HepG2 (cell line): ENCODE results near the gene U2AF1L4. TPM values are rescaled to one million over a fixed set of nuclear protein-coding genes. Genes with fewer than 3 reads are reported as not detected.

Source experiments
- CENPX ChIP-seq: sonication (generic); formaldehyde crosslinking; IDR thresholded peaks from 2 replicates; pipeline ENCODE4 v1.9.0; 2021; ENCODE audit warnings: mild to moderate bottlenecking, missing genetic modification reagents, moderate library complexity
- GFI1 ChIP-seq: sonication (generic); formaldehyde crosslinking; IDR thresholded peaks from 2 replicates; pipeline ENCODE4 v1.5.0; 2020; ENCODE audit warnings: missing genetic modification reagents, mild to moderate bottlenecking, borderline replicate concordance
- MEIS2 ChIP-seq: sonication (generic); formaldehyde crosslinking; IDR thresholded peaks from 2 replicates; pipeline ENCODE4 v1.9.0; 2021; ENCODE audit warnings: mild to moderate bottlenecking, missing genetic modification reagents
- MTA3 ChIP-seq: sonication (generic); formaldehyde crosslinking; IDR thresholded peaks from 2 replicates; pipeline ENCODE4 v1.4.0; 2020; ENCODE audit warnings: missing genetic modification reagents
- NFIC ChIP-seq: IDR thresholded peaks from 2 replicates; pipeline ENCODE4 v1.6.1; 2012; ENCODE audit warnings: mild to moderate bottlenecking, low read length, inconsistent platforms
- PCBP2 ChIP-seq: fragments of 200-400 bp; formaldehyde crosslinking; optimal IDR thresholded peaks from 2 replicates; pipeline ENCODE3; 2018; ENCODE audit warnings: low read length, low read depth; ENCODE audit not compliant: poor library complexity, severe bottlenecking
- PITX1 ChIP-seq: sonication (generic); formaldehyde crosslinking; IDR thresholded peaks from 2 replicates; pipeline ENCODE4 v1.5.1; 2020; ENCODE audit warnings: mild to moderate bottlenecking, missing genetic modification reagents
- SAP130 ChIP-seq: IDR thresholded peaks from 2 replicates; pipeline ENCODE4 v1.6.1; 2016; ENCODE audit warnings: low read depth
- SCMH1 ChIP-seq: sonication (generic); formaldehyde crosslinking; IDR thresholded peaks from 2 replicates; pipeline ENCODE4 v1.9.0; 2021; ENCODE audit warnings: missing genetic modification reagents, mild to moderate bottlenecking, borderline replicate concordance
- SIX1 ChIP-seq: sonication (generic); formaldehyde crosslinking; IDR thresholded peaks from 2 replicates; pipeline ENCODE4 v1.4.0; 2020; ENCODE audit warnings: missing genetic modification reagents, borderline replicate concordance
- SP4 ChIP-seq: sonication (generic); formaldehyde crosslinking; IDR thresholded peaks from 2 replicates; pipeline ENCODE4 v1.8.1; 2023; ENCODE audit warnings: mild to moderate bottlenecking, missing genetic modification reagents
- ZFY ChIP-seq: sonication (generic); formaldehyde crosslinking; IDR thresholded peaks from 2 replicates; pipeline ENCODE4 v1.4.0; 2020; ENCODE audit warnings: missing genetic modification reagents
- ZNF816 ChIP-seq: sonication (generic); formaldehyde crosslinking; IDR thresholded peaks from 2 replicates; pipeline ENCODE4 v1.8.0; 2022; ENCODE audit warnings: missing genetic modification reagents, mild to moderate bottlenecking, borderline replicate concordance
- ZNF83 ChIP-seq: sonication (generic); formaldehyde crosslinking; IDR thresholded peaks from 2 replicates; pipeline ENCODE4 v1.4.0; 2020; ENCODE audit warnings: missing genetic modification reagents, mild to moderate bottlenecking, borderline replicate concordance
- polyA plus RNA-seq, 8 experiments: library from polyadenylated mRNA; depleted of rRNA in 3 of 8; stranded (reverse) in 7 of 8; unstranded in 1 of 8; fragments of >200 nt; fragmentation: Illumina TruSeq in 4 of 8; extraction: Trizol in 4 of 8; gene quantifications; 2 replicates each; pipeline versions ENCODE4 v1.2.1 to v1.2.3, GENCODE V29; 2011 to 2016; ENCODE audit warnings: low read depth in 4 of 8, missing spikeins in 1 of 8, mixed read lengths in 1 of 8; ENCODE audit not compliant: insufficient read depth in 1 of 8
- total RNA-seq, 5 experiments: library from RNA; depleted of rRNA; stranded (reverse); fragments of >200 nt; fragmentation: Illumina TruSeq; extraction: Trizol; gene quantifications; 2 replicates each; pipeline ENCODE4 v1.2.3, GENCODE V29; 2016; ENCODE audit warnings: low read depth in 1 of 5
- TF ChIP-seq, protein P1 (sequence below): sonication (generic); formaldehyde crosslinking; IDR thresholded peaks from 2 replicates; pipeline ENCODE4 v1.8.0; 2022; ENCODE audit warnings: missing genetic modification reagents, mild to moderate bottlenecking, moderate library complexity, borderline replicate concordance
- TF ChIP-seq, protein P2 (sequence below): sonication (generic); formaldehyde crosslinking; IDR thresholded peaks from 2 replicates; pipeline ENCODE4 v1.8.0; 2022; ENCODE audit warnings: missing genetic modification reagents, mild to moderate bottlenecking, inconsistent platforms, borderline replicate concordance
- TF ChIP-seq, protein P3 (sequence below): sonication (generic); formaldehyde crosslinking; IDR thresholded peaks from 2 replicates; pipeline ENCODE4 v1.5.1; 2020; ENCODE audit warnings: mild to moderate bottlenecking, missing genetic modification reagents, borderline replicate concordance
- TF ChIP-seq, protein P4 (sequence below): sonication (generic); formaldehyde crosslinking; IDR thresholded peaks from 2 replicates; pipeline ENCODE4 v1.9.0; 2022; ENCODE audit warnings: missing genetic modification reagents, mild to moderate bottlenecking, borderline replicate concordance

U2AF1L4 gene
- total and polyA plus RNA-seq, 2 of the 13 experiments (the other 11 are each of a cell fraction or from before 2014, with no cell fraction given): 7.9 to 15.4 TPM

DNA sequence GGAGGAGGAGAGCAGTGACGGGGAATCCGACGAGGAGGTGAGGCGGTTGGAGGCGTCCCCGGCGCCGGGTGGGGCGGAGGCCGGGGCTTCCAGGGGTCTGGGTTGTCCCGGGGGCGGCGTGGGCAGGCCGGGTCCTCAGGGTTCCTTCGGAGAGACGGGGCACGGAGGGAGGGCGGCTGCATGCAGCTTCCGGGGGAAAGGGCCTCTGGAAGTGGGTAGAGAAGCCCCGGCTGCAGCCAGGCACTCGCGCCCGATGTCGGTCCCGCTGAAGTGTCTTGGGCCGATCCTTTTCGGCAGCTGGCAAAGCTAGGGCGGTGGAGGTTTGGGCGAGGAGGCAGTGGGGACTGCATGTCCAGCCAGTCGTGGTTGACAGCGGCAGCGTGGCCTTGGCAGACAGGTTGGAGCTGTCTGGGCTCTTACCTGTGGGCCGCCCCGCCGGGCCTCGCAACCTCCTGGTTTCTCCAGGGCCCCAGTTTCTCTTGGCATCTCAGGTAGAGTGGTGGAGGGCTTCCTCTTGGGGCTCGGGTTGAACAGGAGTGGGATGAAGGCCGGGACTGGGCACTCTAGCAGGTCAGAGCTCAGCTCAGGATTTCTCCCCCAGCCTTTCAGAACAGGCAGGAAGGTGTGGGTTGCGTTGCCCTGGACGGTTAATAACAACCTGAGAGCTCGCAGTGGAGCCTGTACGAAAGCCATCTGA lies 26.7 kb downstream of the U2AF1L4 start (continued):
- TF ChIP-seq, protein P1, sequence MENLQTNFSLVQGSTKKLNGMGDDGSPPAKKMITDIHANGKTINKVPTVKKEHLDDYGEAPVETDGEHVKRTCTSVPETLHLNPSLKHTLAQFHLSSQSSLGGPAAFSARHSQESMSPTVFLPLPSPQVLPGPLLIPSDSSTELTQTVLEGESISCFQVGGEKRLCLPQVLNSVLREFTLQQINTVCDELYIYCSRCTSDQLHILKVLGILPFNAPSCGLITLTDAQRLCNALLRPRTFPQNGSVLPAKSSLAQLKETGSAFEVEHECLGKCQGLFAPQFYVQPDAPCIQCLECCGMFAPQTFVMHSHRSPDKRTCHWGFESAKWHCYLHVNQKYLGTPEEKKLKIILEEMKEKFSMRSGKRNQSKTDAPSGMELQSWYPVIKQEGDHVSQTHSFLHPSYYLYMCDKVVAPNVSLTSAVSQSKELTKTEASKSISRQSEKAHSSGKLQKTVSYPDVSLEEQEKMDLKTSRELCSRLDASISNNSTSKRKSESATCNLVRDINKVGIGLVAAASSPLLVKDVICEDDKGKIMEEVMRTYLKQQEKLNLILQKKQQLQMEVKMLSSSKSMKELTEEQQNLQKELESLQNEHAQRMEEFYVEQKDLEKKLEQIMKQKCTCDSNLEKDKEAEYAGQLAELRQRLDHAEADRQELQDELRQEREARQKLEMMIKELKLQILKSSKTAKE (CRISPR knock-in tag): no peak
- TF ChIP-seq PITX1 (CRISPR knock-in tag) (0 out of 2 replicates have a peak, but pooled peaks have one; percentile 24), PCBP2 (no peak), ZNF816 (CRISPR knock-in tag) (no peak), MTA3 (CRISPR knock-in tag) (no peak), SIX1 (CRISPR knock-in tag) (no peak), SAP130 (CRISPR knock-in tag) (0 out of 2 replicates have a peak, but pooled peaks have one; percentile 11), GFI1 (CRISPR knock-in tag) (no peak), SP4 (CRISPR knock-in tag) (no peak), CENPX (CRISPR knock-in tag) (no peak), NFIC (no peak), ZNF83 (no peak), MEIS2 (CRISPR knock-in tag) (no peak), SCMH1 (CRISPR knock-in tag) (no peak), ZFY (CRISPR knock-in tag) (peak; percentile 13; the same call in 1 of the 2 replicates)
- TF ChIP-seq, protein P2, sequence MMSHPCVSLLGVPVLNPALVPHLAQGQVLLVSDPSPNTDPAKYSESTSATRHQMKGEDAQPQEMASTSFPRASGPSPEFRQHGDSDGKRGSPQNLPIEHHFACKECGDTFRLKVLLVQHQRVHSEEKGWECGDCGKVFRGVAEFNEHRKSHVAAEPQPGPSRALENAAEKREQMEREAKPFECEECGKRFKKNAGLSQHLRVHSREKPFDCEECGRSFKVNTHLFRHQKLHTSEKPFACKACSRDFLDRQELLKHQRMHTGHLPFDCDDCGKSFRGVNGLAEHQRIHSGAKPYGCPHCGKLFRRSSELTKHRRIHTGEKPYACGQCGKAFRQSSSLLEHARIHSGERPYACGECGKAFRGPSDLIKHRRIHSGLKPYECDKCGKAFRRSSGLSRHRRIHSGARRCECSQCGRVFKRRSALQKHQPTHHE (CRISPR knock-in tag): no peak
- TF ChIP-seq, protein P3, sequence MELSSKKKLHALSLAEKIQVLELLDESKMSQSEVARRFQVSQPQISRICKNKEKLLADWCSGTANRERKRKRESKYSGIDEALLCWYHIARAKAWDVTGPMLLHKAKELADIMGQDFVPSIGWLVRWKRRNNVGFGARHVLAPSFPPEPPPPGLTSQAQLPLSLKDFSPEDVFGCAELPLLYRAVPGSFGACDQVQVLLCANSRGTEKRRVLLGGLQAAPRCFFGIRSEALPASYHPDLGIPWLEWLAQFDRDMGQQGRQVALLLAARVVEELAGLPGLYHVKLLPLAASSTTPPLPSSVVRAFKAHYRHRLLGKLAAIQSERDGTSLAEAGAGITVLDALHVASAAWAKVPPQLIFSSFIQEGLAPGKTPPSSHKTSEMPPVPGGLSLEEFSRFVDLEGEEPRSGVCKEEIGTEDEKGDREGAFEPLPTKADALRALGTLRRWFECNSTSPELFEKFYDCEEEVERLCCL: no peak
- TF ChIP-seq, protein P4, sequence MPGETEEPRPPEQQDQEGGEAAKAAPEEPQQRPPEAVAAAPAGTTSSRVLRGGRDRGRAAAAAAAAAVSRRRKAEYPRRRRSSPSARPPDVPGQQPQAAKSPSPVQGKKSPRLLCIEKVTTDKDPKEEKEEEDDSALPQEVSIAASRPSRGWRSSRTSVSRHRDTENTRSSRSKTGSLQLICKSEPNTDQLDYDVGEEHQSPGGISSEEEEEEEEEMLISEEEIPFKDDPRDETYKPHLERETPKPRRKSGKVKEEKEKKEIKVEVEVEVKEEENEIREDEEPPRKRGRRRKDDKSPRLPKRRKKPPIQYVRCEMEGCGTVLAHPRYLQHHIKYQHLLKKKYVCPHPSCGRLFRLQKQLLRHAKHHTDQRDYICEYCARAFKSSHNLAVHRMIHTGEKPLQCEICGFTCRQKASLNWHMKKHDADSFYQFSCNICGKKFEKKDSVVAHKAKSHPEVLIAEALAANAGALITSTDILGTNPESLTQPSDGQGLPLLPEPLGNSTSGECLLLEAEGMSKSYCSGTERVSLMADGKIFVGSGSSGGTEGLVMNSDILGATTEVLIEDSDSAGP: peak; percentile 14; the same call in 1 of the 2 replicates
